ENCODE data around the gene DDX23.

Gene DDX23

GRCh38 chr12:48828841-48829575, 23.0 kb downstream of the DDX23 start:
- Mint-ChIP-seq H3K27ac (peak overlapping the region; percentile 94), H3K9me3 (no peaks in the 10 kb centered on the region), H3K4me3 (no peak overlapping the region), H3K4me1 (no peaks in the 10 kb centered on the region), H3K27me3 (ENCODE audit: low read depth, poor library complexity) (no peaks in the 10 kb centered on the region), H3K36me3 (ENCODE audit: low read depth) (peaks cover 55% of the 10 kb centered on the region)
- no peak for TF ChIP-seq CTCF (IDR thresholded peaks at IDR 0.05)
- DNase-seq, result no peak

- no peak overlapping the region for H3K4me3 Mint-ChIP-seq
- H3K9me3 Mint-ChIP-seq, result no peaks in the 10 kb centered on the region
- no peaks in the 10 kb centered on the region for H3K4me1 Mint-ChIP-seq
- H3K27me3 Mint-ChIP-seq (ENCODE audit: low read depth, poor library complexity), result no peaks in the 10 kb centered on the region
- H3K36me3 Mint-ChIP-seq (ENCODE audit: low read depth), result peaks cover 54% of the 10 kb centered on the region
- no peak for DNase-seq
- no peak overlapping the region for H3K27ac Mint-ChIP-seq
- no peak for TF ChIP-seq CTCF (IDR thresholded peaks at IDR 0.05)
Observed at GRCh38 chr12:48828293-48828692, 23.7 kb downstream of the DDX23 start.

GRCh38 chr12:48827513-48828096, 24.4 kb downstream of the DDX23 start:
- no peak for TF ChIP-seq CTCF (IDR thresholded peaks at IDR 0.05)
- no peak overlapping the region for H3K4me3 Mint-ChIP-seq
- peaks cover 51% of the 10 kb centered on the region for H3K36me3 Mint-ChIP-seq (ENCODE audit: low read depth)
- no peak for DNase-seq
- H3K27me3 Mint-ChIP-seq (ENCODE audit: low read depth, poor library complexity), result no peaks in the 10 kb centered on the region
- H3K27ac Mint-ChIP-seq, result no peak overlapping the region
- H3K9me3 Mint-ChIP-seq, result no peaks in the 10 kb centered on the region
- H3K4me1 Mint-ChIP-seq, result no peaks in the 10 kb centered on the region

GRCh38 chr12:48827026-48827425, 24.9 kb downstream of the DDX23 start:
- TF ChIP-seq CTCF (IDR thresholded peaks at IDR 0.05), result no peak
- Mint-ChIP-seq H3K9me3 (no peaks in the 10 kb centered on the region), H3K27me3 (ENCODE audit: low read depth, poor library complexity) (no peaks in the 10 kb centered on the region), H3K27ac (peak overlapping the region; percentile 89), H3K4me1 (peaks cover 5% of the 10 kb centered on the region), H3K4me3 (no peak overlapping the region), H3K36me3 (ENCODE audit: low read depth) (peaks cover 45% of the 10 kb centered on the region)
- DNase-seq, result no peak

- DNase-seq, result no peak
- peak overlapping the region; percentile 89 for H3K27ac Mint-ChIP-seq
- no peak overlapping the region for H3K4me3 Mint-ChIP-seq
- no peaks in the 10 kb centered on the region for H3K27me3 Mint-ChIP-seq (ENCODE audit: low read depth, poor library complexity)
- TF ChIP-seq CTCF (IDR thresholded peaks at IDR 0.05), result no peak
- H3K4me1 Mint-ChIP-seq, result peaks cover 11% of the 10 kb centered on the region
- no peaks in the 10 kb centered on the region for H3K9me3 Mint-ChIP-seq
- peaks cover 41% of the 10 kb centered on the region for H3K36me3 Mint-ChIP-seq (ENCODE audit: low read depth)
Observed at GRCh38 chr12:48826209-48826855, 25.6 kb downstream of the DDX23 start.

All from nephron progenitor cell (in vitro differentiated cells).